Prostate gland (tissue), 2 donors: Measurements from ENCODE around the gene PRB4.

Experiments used
- CTCF ChIP-seq, 4 experiments: fragments of 200-600 bp in 2 of 4; fragments of 450-650 bp in 2 of 4; sonication (generic) in 2 of 4; IDR thresholded peaks; 1 replicate in 3 of 4; 2 replicates in 1 of 4; pipeline ENCODE4 v1.5.1; 2016 to 2019; ENCODE audit warnings: antibody characterized with exemption in 4 of 4, mild to moderate bottlenecking in 2 of 4, moderate library complexity in 2 of 4
- POLR2A ChIP-seq: fragments of 450-650 bp; IDR thresholded peaks from one replicate; pipeline ENCODE4 v1.6.1; 2016; ENCODE audit warnings: antibody characterized with exemption, mild to moderate bottlenecking
- POLR2AphosphoS5 ChIP-seq: sonication (generic); formaldehyde crosslinking; IDR thresholded peaks from one replicate; pipeline ENCODE4 v1.6.1; 2017; ENCODE audit warnings: antibody characterized with exemption

GRCh38 chr12:11307143-11307542 is 3.1 kb downstream of the PRB4 start:
- TF ChIP-seq POLR2AphosphoS5 = no peak
- TF ChIP-seq CTCF (IDR thresholded peaks at IDR 0.05) = no peak
- TF ChIP-seq POLR2A = no peak
